OCI-LY3 (cell line): ENCODE data around the gene MPND.

Source experiments
- EZH2phosphoT487 ChIP-seq: fragments of 200-600 bp; shearing (Covaris generic); IDR thresholded peaks from 2 replicates; pipeline ENCODE4 v1.6.1; 2018; ENCODE audit warnings: antibody characterized with exemption, mixed run types, low read depth
- TF ChIP-seq, protein P1 (sequence below): fragments of 200-600, 300-600 bp; sonication (generic); IDR thresholded peaks from 2 replicates; pipeline ENCODE4 v1.5.1; 2014; ENCODE audit warnings: antibody characterized with exemption, low read length, low read depth

DNA sequence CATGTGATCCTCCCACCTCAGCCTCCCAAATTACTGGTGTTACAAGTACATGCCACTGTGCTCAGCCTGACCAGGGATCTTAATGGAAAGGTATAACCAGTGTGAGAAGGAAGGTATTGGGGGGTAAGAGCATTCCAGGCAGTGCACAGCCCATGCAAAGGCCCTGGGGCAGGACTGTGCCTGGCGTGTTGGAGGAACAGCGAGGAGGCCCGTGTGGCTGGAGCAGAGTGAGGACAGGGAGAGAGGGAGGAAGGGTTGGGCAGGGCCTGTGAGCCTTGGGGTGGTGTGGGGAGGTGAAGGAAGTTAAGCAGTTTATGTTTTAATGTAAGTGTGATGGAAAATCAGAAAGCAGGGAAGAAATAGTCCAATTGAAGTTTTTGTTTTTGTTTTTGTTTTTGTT, 42.8 kb upstream of the MPND start:
- TF ChIP-seq, protein P1, sequence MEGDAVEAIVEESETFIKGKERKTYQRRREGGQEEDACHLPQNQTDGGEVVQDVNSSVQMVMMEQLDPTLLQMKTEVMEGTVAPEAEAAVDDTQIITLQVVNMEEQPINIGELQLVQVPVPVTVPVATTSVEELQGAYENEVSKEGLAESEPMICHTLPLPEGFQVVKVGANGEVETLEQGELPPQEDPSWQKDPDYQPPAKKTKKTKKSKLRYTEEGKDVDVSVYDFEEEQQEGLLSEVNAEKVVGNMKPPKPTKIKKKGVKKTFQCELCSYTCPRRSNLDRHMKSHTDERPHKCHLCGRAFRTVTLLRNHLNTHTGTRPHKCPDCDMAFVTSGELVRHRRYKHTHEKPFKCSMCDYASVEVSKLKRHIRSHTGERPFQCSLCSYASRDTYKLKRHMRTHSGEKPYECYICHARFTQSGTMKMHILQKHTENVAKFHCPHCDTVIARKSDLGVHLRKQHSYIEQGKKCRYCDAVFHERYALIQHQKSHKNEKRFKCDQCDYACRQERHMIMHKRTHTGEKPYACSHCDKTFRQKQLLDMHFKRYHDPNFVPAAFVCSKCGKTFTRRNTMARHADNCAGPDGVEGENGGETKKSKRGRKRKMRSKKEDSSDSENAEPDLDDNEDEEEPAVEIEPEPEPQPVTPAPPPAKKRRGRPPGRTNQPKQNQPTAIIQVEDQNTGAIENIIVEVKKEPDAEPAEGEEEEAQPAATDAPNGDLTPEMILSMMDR, result no peak
- no peak for TF ChIP-seq EZH2phosphoT487
